H1 (cell line): ENCODE measurements around the gene SLC6A12. TPM values are rescaled to one million over a fixed set of nuclear protein-coding genes. Genes with fewer than 3 reads are reported as not detected.

Source experiments
- CTCF ChIA-PET: fragments of 300-600 bp; sonication (Branson Sonifier 250); formaldehyde crosslinking; loops from one replicate; lab custom pipeline; 2021; ENCODE audit not compliant: partially characterized antibody; lab: Charles Lee
- POLR2A ChIA-PET: fragments of 300-600 bp; sonication (Branson Sonifier 250); formaldehyde crosslinking; loops from one replicate; lab custom pipeline; 2021; ENCODE audit warnings: inconsistent platforms; ENCODE audit not compliant: partially characterized antibody; lab: Charles Lee
- DNase-seq, 2 experiments: peaks; one replicate each; pipeline versions ENCODE4 v3.0.0 to v3.0.0-alpha.2; 2010 to 2022; ENCODE audit warnings: low spot score in 2 of 2, low read depth in 1 of 2, mixed read lengths in 1 of 2
- FAIRE-seq: peaks from 2 replicates; lab custom pipeline; 2011; peaks lifted over from hg19 to GRCh38; lab: Jason Lieb, UNC
- H2AFZ ChIP-seq: 2 replicates; pipeline ENCODE4 v1.8.1; 2012; ENCODE audit warnings: low read length, inconsistent platforms
- H2AK5ac ChIP-seq: 2 replicates; pipeline ENCODE4 v1.6.1; 2013; ENCODE audit warnings: low read depth, low read length
- H2BK120ac ChIP-seq: replicated peaks from 2 replicates; pipeline ENCODE3; 2013; ENCODE audit warnings: low read depth, low read length, inconsistent platforms
- H2BK12ac ChIP-seq: 2 replicates; pipeline ENCODE4 v1.6.1; 2013; ENCODE audit warnings: low read depth, low read length
- H2BK15ac ChIP-seq: 2 replicates; pipeline ENCODE4 v1.6.1; 2013; ENCODE audit warnings: low read length
- H2BK20ac ChIP-seq: 2 replicates; pipeline ENCODE4 v1.6.1; 2013; ENCODE audit warnings: low read length
- H2BK5ac ChIP-seq: 2 replicates; pipeline ENCODE4 v1.6.1; 2013; ENCODE audit warnings: low read depth, low read length
- H3K14ac ChIP-seq: 2 replicates; pipeline ENCODE4 v1.6.1; 2013; ENCODE audit warnings: inconsistent platforms; ENCODE audit not compliant: insufficient read length
- H3K18ac ChIP-seq: 2 replicates; pipeline ENCODE4 v1.6.1; 2013; ENCODE audit warnings: low read length; ENCODE audit errors: extremely low read depth
- H3K23ac ChIP-seq: 2 replicates; pipeline ENCODE4 v1.6.1; 2013; ENCODE audit warnings: inconsistent platforms; ENCODE audit not compliant: insufficient read length
- H3K23me2 ChIP-seq: 2 replicates; pipeline ENCODE4 v1.6.1; 2013; ENCODE audit warnings: low read depth, low read length
- H3K27ac ChIP-seq: 2 replicates; pipeline ENCODE4 v1.6.1; 2011; ENCODE audit warnings: low read depth, low read length, inconsistent platforms
- H3K27me3 ChIP-seq, 4 experiments: replicated peaks in 1 of 4; 1 replicate in 1 of 4; 2 replicates in 3 of 4; pipeline versions ENCODE4 v1.6.1 to v1.8.1; 2011 to 2013; ENCODE audit warnings: low read length in 3 of 4, mild to moderate bottlenecking in 3 of 4, inconsistent platforms in 2 of 4, mixed read lengths in 2 of 4, moderate library complexity in 1 of 4; ENCODE audit not compliant: control insufficient read depth in 3 of 4, insufficient read depth in 3 of 4; ENCODE audit errors: extremely low read depth in 1 of 4
- H3K36me3 ChIP-seq, 4 experiments: 2 replicates each; pipeline versions ENCODE4 v1.6.1 to v1.8.1; 2011 to 2013; ENCODE audit warnings: mild to moderate bottlenecking in 4 of 4, low read length in 3 of 4, moderate library complexity in 2 of 4, control low read depth in 1 of 4, inconsistent platforms in 1 of 4; ENCODE audit not compliant: insufficient read depth in 4 of 4, control insufficient read depth in 2 of 4
- H3K4ac ChIP-seq: replicated peaks from 2 replicates; pipeline ENCODE3; 2013; ENCODE audit warnings: low read length, low read depth, mixed read lengths, inconsistent platforms; ENCODE audit not compliant: insufficient read length
- H3K4me1 ChIP-seq, 4 experiments: replicated peaks in 1 of 4; 1 replicate in 1 of 4; 2 replicates in 3 of 4; pipeline versions ENCODE4 v1.6.1 to v1.8.1; 2011 to 2013; ENCODE audit warnings: low read length in 3 of 4, inconsistent platforms in 2 of 4, mixed read lengths in 1 of 4; ENCODE audit not compliant: insufficient read depth in 4 of 4, control insufficient read depth in 3 of 4
- H3K4me2 ChIP-seq, 2 experiments: 2 replicates each; pipeline versions ENCODE4 v1.6.1 to v1.8.1; 2011 to 2013; ENCODE audit warnings: low read depth in 2 of 2, low read length in 2 of 2, control low read depth in 1 of 2, inconsistent platforms in 1 of 2, mild to moderate bottlenecking in 1 of 2; ENCODE audit not compliant: insufficient read depth in 1 of 2
- H3K4me3 ChIP-seq, 4 experiments: fragments of 200-600, 300-600 bp in 1 of 4; sonication (generic), shearing (Covaris generic), sonication (Bioruptor Twin) in 1 of 4; 2 replicates each; pipeline versions ENCODE4 v1.5.1 to v1.8.1; 2011 to 2016; ENCODE audit warnings: low read length in 4 of 4, low read depth in 3 of 4, control low read depth in 2 of 4, inconsistent platforms in 2 of 4, mild to moderate bottlenecking in 2 of 4, mixed read lengths in 1 of 4, moderate library complexity in 1 of 4; ENCODE audit not compliant: insufficient read depth in 2 of 4; ENCODE audit errors: extremely low read depth in 1 of 4
- H3K56ac ChIP-seq: replicated peaks from 2 replicates; pipeline ENCODE3; 2013; ENCODE audit warnings: low read depth, mild to moderate bottlenecking, mixed read lengths, low read length, inconsistent platforms; ENCODE audit not compliant: insufficient read length
- H3K79me1 ChIP-seq: 2 replicates; pipeline ENCODE4 v1.6.1; 2013; ENCODE audit warnings: low read depth, low read length, control low read depth
- H3K79me2 ChIP-seq, 2 experiments: 2 replicates each; pipeline versions ENCODE4 v1.6.1 to v1.8.1; 2012 to 2013; ENCODE audit warnings: low read length in 2 of 2, mild to moderate bottlenecking in 2 of 2, inconsistent platforms in 1 of 2; ENCODE audit not compliant: insufficient read depth in 2 of 2, control insufficient read depth in 1 of 2
- H3K9ac ChIP-seq, 4 experiments: replicated peaks in 1 of 4; 1 replicate in 1 of 4; 2 replicates in 3 of 4; pipeline versions ENCODE4 v1.6.1 to v1.8.1; 2011 to 2013; ENCODE audit warnings: low read depth in 3 of 4, low read length in 3 of 4, control low read depth in 2 of 4, mild to moderate bottlenecking in 2 of 4, moderate library complexity in 2 of 4, inconsistent platforms in 1 of 4; ENCODE audit errors: extremely low read depth in 1 of 4
- H3K9me3 ChIP-seq, 2 experiments: 2 replicates each; pipeline versions ENCODE4 v1.6.1 to v1.8.1; 2012 to 2013; ENCODE audit warnings: mild to moderate bottlenecking in 2 of 2, moderate library complexity in 2 of 2, control low read depth in 1 of 2, inconsistent platforms in 1 of 2, low read depth in 1 of 2, low read length in 1 of 2, mixed read lengths in 1 of 2; ENCODE audit not compliant: insufficient read depth in 2 of 2
- H4K20me1 ChIP-seq, 2 experiments: replicated peaks in 1 of 2; 2 replicates each; pipeline versions ENCODE3 to v1.8.1; 2011 to 2013; ENCODE audit warnings: inconsistent platforms in 2 of 2, low read length in 2 of 2, mild to moderate bottlenecking in 1 of 2; ENCODE audit not compliant: insufficient read depth in 2 of 2, control insufficient read depth in 1 of 2
- H4K5ac ChIP-seq: 2 replicates; pipeline ENCODE4 v1.6.1; 2013; ENCODE audit warnings: low read length, low read depth, mixed read lengths, inconsistent platforms; ENCODE audit not compliant: insufficient read length
- H4K8ac ChIP-seq: 2 replicates; pipeline ENCODE4 v1.8.0; 2013; ENCODE audit warnings: mild to moderate bottlenecking, moderate library complexity, low read length, inconsistent platforms; ENCODE audit not compliant: insufficient read depth; ENCODE audit errors: extremely low read depth
- H4K91ac ChIP-seq: replicated peaks from 2 replicates; pipeline ENCODE3; 2013; ENCODE audit warnings: low read length, mixed read lengths, inconsistent platforms; ENCODE audit not compliant: insufficient read length
- BACH1 ChIP-seq: IDR thresholded peaks from 2 replicates; pipeline ENCODE4 v1.6.1; 2012; ENCODE audit warnings: low read length, improper control_type of control experiment
- MAFK ChIP-seq: IDR thresholded peaks from 2 replicates; pipeline ENCODE4 v1.6.1; 2012; ENCODE audit warnings: low read depth, mild to moderate bottlenecking, improper control_type of control experiment, low read length
- NANOG ChIP-seq: IDR thresholded peaks from 2 replicates; pipeline ENCODE4 v1.6.1; 2011; ENCODE audit warnings: low read length, low read depth, mild to moderate bottlenecking, inconsistent platforms; ENCODE audit not compliant: insufficient read depth, poor library complexity, severe bottlenecking
- RXRA ChIP-seq: IDR thresholded peaks from 2 replicates; pipeline ENCODE4 v1.6.1; 2011; ENCODE audit warnings: low read depth, mild to moderate bottlenecking, low read length, moderate library complexity; ENCODE audit not compliant: insufficient read depth
- SIN3A ChIP-seq, 2 experiments: IDR thresholded peaks in 1 of 2; conservative IDR thresholded peaks in 1 of 2; 2 replicates each; pipeline ENCODE4 v1.6.1; 2011 to 2012; ENCODE audit warnings: low read length in 2 of 2, improper control_type of control experiment in 1 of 2, low read depth in 1 of 2, mild to moderate bottlenecking in 1 of 2
- TEAD4 ChIP-seq: IDR thresholded peaks from 2 replicates; pipeline ENCODE4 v1.6.1; 2012; ENCODE audit warnings: low read depth, low read length, inconsistent platforms, mixed read lengths
- YY1 ChIP-seq: IDR thresholded peaks from 2 replicates; pipeline ENCODE4 v1.6.1; 2011; ENCODE audit warnings: low read depth, mild to moderate bottlenecking, low read length
- WGBS, 2 experiments: shearing (Covaris generic) in 1 of 2; methylation state at CpG; one replicate each; pipeline versions ENCODE4 v1.1.6 to v1.1.7; 2013 to 2015; ENCODE audit warnings: low lambda C conversion rate in 2 of 2, mixed read lengths in 2 of 2, inconsistent platforms in 1 of 2, low coverage in 1 of 2, missing lambda C conversion rate in 1 of 2; ENCODE audit not compliant: insufficient replicate concordance in 2 of 2, insufficient coverage in 1 of 2, insufficient read length in 1 of 2; ENCODE audit errors: extremely low coverage in 1 of 2, missing lambda C conversion rate in 1 of 2; 5-methylcytosine and 5-hydroxymethylcytosine counted together
- polyA plus RNA-seq, 7 experiments: library from polyadenylated mRNA; depleted of rRNA in 3 of 7; stranded (reverse) in 5 of 7; unstranded in 2 of 7; fragments of >200 nt in 5 of 7; fragments of 200-250 nt in 2 of 7; gene quantifications; 1 replicate in 5 of 7; 2 replicates in 1 of 7; 4 replicates in 1 of 7; pipeline versions ENCODE4 v1.2.1 to v1.2.3, GENCODE V29; 2011 to 2013; ENCODE audit warnings: missing spikeins in 2 of 7, mixed read lengths in 2 of 7
- total RNA-seq: library from RNA; stranded (reverse); fragmentation: NEBNext Ultra II Directional; extraction: Animal tissue kit (Norgen Biotek cat#: 25700); gene quantifications from 2 replicates; pipeline ENCODE4 v1.2.1, GENCODE V29; 2021

Gene SLC6A12
- total and polyA plus RNA-seq, 2 of the 8 experiments (the other 6 are each of a cell fraction or from before 2014, with no cell fraction given), result 0.70 to 1.1 TPM

- FAIRE-seq (no peak), DNase-seq (no peak)
- Histone ChIP-seq H3K9ac (no peak overlapping the region; a peak in 2 of 7 replicates), H3K27ac (no peak overlapping the region), H3K79me2 (no peaks in the 10 kb centered on the region), H2BK20ac (no peak overlapping the region), H3K4me1 (peaks cover 4 to 38% (median 24%) of the 10 kb centered on the region in 4 experiments), H3K4ac (no peak overlapping the region), H3K23ac (no peak overlapping the region), H4K5ac (no peak overlapping the region), H3K14ac (no peak overlapping the region), H4K20me1 (no peaks in the 10 kb centered on the region), H2BK120ac (no peak overlapping the region), H4K91ac (peak overlapping the region; percentile 69), H3K36me3 (no peaks in the 10 kb centered on the region), H2AFZ (0 out of 2 replicates have a peak overlapping the region, but pooled peaks have one; percentile 26), H2BK15ac (peak overlapping the region; percentile 19; the same call in 1 of the 2 replicates), H3K56ac (no peak overlapping the region), H4K8ac (no peak overlapping the region), H3K27me3 (peaks cover 0 to 23% (median 14%) of the 10 kb centered on the region in 4 experiments; a peak in 5 of 7 replicates), H3K18ac (peak overlapping the region; percentile 64; the same call in 1 of the 2 replicates), H2BK12ac (peak overlapping the region; percentile 92; the same call in 1 of the 2 replicates), H3K4me3 (no peak overlapping the region), H3K79me1 (no peaks in the 10 kb centered on the region), H3K4me2 (peak overlapping the region in 1 of 2 experiments; percentile 7; a peak in 1 of 4 replicates), H3K9me3 (no peaks in the 10 kb centered on the region), H3K23me2 (no peaks in the 10 kb centered on the region; the same call in 1 of the 2 replicates), H2BK5ac (no peak overlapping the region; the same call in 1 of the 2 replicates), H2AK5ac (no peak overlapping the region)
- TF ChIP-seq NANOG, result no peak
- TF ChIP-seq BACH1, result peak; percentile 54; the same call in 1 of the 2 replicates
- peak; percentile 83; the same call in 1 of the 2 replicates for TF ChIP-seq MAFK
- TF ChIP-seq TEAD4, result no peak
- no peak for TF ChIP-seq RXRA
- 0 out of 2 replicates have a peak, but pooled peaks have one; percentile 12 for TF ChIP-seq YY1
- no peak for TF ChIP-seq SIN3A (conservative IDR thresholded peaks at IDR 0.05 in 1 of 2, IDR thresholded peaks at IDR 0.05 in 1 of 2; ENCODE audit: low read depth in 1 of 2, low read length in 2 of 2)
- ChIA-PET POLR2A (interaction anchor here (0.6 to 1.6 kb wide), 3 partner anchors 9 to 34 kb away, joined by 3 to 6 read pairs (median 3); no protein-coding TSS in a partner anchor), CTCF (interaction anchor here (1.1 to 4.7 kb wide), 14 partner anchors 9 to 75 kb away, joined by 3 to 31 read pairs (median 5); no protein-coding TSS in a partner anchor)
- WGBS, 2 experiments, result 85% methylated on average over 18 of the region's 19 CpGs; no CpG with 5 or more reads in 1 of the 2 experiments
Measured at GRCh38 chr12:143964-144649, 69.8 kb downstream of the SLC6A12 start.
